HEK293 (cell line): ENCODE results near the gene NKD2.
A peak's percentile ranks its signal among the peaks of the same experiment; 100 is the strongest.

Experiments
- CTCF ChIA-PET: fragments of 350-600 bp; formaldehyde crosslinking; extraction: SDS; loops from one replicate; lab custom pipeline; 2021; ENCODE audit warnings: antibody characterized with exemption; lab: Yijun Ruan, JAX
- POLR2A ChIA-PET: fragments of 300-600 bp; formaldehyde crosslinking; extraction: SDS; loops from one replicate; lab custom pipeline; 2020; ENCODE audit warnings: antibody characterized with exemption, inconsistent platforms; lab: Yijun Ruan, JAX
- H3K27ac ChIP-seq: fragments of 200-500 bp; sonication (Bioruptor generic); 2 replicates; pipeline ENCODE4 v1.5.1; 2014; ENCODE audit warnings: low read depth, low read length, control low read depth, inconsistent platforms; ENCODE audit errors: extremely low read depth
- H3K36me3 ChIP-seq, 2 experiments: fragments of 200-500 bp in 1 of 2; sonication (Bioruptor generic) in 1 of 2; 1 replicate in 1 of 2; 2 replicates in 1 of 2; pipeline ENCODE4 v1.5.1; 2014 to 2017; ENCODE audit warnings: inconsistent platforms in 2 of 2, low read length in 2 of 2; ENCODE audit not compliant: control insufficient read depth in 2 of 2, insufficient read depth in 1 of 2
- H3K4me1 ChIP-seq: fragments of 200-500 bp; sonication (Bioruptor generic); 2 replicates; pipeline ENCODE4 v1.5.1; 2014; ENCODE audit warnings: mild to moderate bottlenecking, low read length, inconsistent platforms; ENCODE audit not compliant: control insufficient read depth, insufficient read depth
- H3K4me3 ChIP-seq: 2 replicates; pipeline ENCODE4 v1.5.1; 2011; ENCODE audit warnings: low read depth, mild to moderate bottlenecking, control low read depth, low read length, moderate library complexity
- H3K9me3 ChIP-seq: fragments of 200-500 bp; sonication (Bioruptor generic); 2 replicates; pipeline ENCODE4 v1.5.1; 2014; ENCODE audit warnings: low read depth, low read length, inconsistent platforms; ENCODE audit not compliant: control insufficient read depth, insufficient read depth
- EGR2 ChIP-seq: fragments of 450-650 bp; formaldehyde crosslinking; IDR thresholded peaks from 2 replicates; pipeline ENCODE4 v1.5.1; 2016; ENCODE audit warnings: low read depth, missing biosample characterization, missing genetic modification characterization
- GFI1B ChIP-seq: fragments of 450-650 bp; formaldehyde crosslinking; IDR thresholded peaks from 2 replicates; pipeline ENCODE4 v1.5.1; 2016; ENCODE audit warnings: missing biosample characterization, missing genetic modification characterization
- MYNN ChIP-seq: fragments of 450-650 bp; formaldehyde crosslinking; IDR thresholded peaks from 2 replicates; pipeline ENCODE4 v1.5.1; 2016; ENCODE audit warnings: missing biosample characterization, missing genetic modification characterization, borderline replicate concordance
- YY1 ChIP-seq: fragments of 450-650 bp; formaldehyde crosslinking; IDR thresholded peaks from 2 replicates; pipeline ENCODE4 v1.5.1; 2018; ENCODE audit warnings: missing biosample characterization, missing genetic modification characterization
- ZFHX2 ChIP-seq: fragments of 450-650 bp; formaldehyde crosslinking; conservative IDR thresholded peaks from 2 replicates; pipeline ENCODE4 v1.5.1; 2016; ENCODE audit warnings: missing biosample characterization, missing genetic modification characterization
- ZNF19 ChIP-seq: fragments of 450-650 bp; formaldehyde crosslinking; IDR thresholded peaks from 2 replicates; pipeline ENCODE4; 2016; ENCODE audit warnings: missing biosample characterization, missing genetic modification characterization, low read depth
- ZNF239 ChIP-seq: fragments of 450-650 bp; formaldehyde crosslinking; IDR thresholded peaks from 2 replicates; pipeline ENCODE4 v1.5.1; 2016; ENCODE audit warnings: missing biosample characterization, missing genetic modification characterization
- ZNF274 ChIP-seq, 2 experiments: fragments of 200-500 bp in 1 of 2; fragments of 450-650 bp in 1 of 2; sonication (Bioruptor generic) in 1 of 2; formaldehyde crosslinking in 1 of 2; IDR thresholded peaks; 2 replicates each; pipeline versions ENCODE4 v1.5.1 to v1.6.1; 2014 to 2016; ENCODE audit warnings: borderline replicate concordance in 1 of 2, inconsistent platforms in 1 of 2, low read length in 1 of 2, missing biosample characterization in 1 of 2, missing genetic modification characterization in 1 of 2
- ZNF776 ChIP-seq: fragments of 450-650 bp; formaldehyde crosslinking; IDR thresholded peaks from 2 replicates; pipeline ENCODE4 v1.5.0; 2017; ENCODE audit warnings: missing biosample characterization, missing genetic modification characterization, borderline replicate concordance
- ZNF837 ChIP-seq: fragments of 450-650 bp; formaldehyde crosslinking; IDR thresholded peaks from 2 replicates; pipeline ENCODE4 v1.5.1; 2016; ENCODE audit warnings: missing biosample characterization, missing genetic modification characterization
- ZSCAN16 ChIP-seq: fragments of 450-650 bp; formaldehyde crosslinking; IDR thresholded peaks from 2 replicates; pipeline ENCODE4 v1.5.1; 2016; ENCODE audit warnings: missing biosample characterization, missing genetic modification characterization
- TF ChIP-seq, protein P1 (sequence below): fragments of 450-650 bp; formaldehyde crosslinking; IDR thresholded peaks from 2 replicates; pipeline ENCODE4 v1.5.1; 2016; ENCODE audit warnings: missing biosample characterization, missing genetic modification characterization
- TF ChIP-seq, protein P2 (sequence below): fragments of 450-650 bp; formaldehyde crosslinking; IDR thresholded peaks from 2 replicates; pipeline ENCODE4 v1.5.1; 2017; ENCODE audit warnings: missing biosample characterization, missing genetic modification characterization
- TF ChIP-seq, protein P3 (sequence below): fragments of 450-650 bp; formaldehyde crosslinking; IDR thresholded peaks from 2 replicates; pipeline ENCODE4 v1.5.0; 2017; ENCODE audit warnings: missing biosample characterization, missing genetic modification characterization, borderline replicate concordance
- TF ChIP-seq, protein P4 (sequence below): fragments of 450-650 bp; formaldehyde crosslinking; IDR thresholded peaks from 2 replicates; pipeline ENCODE4 v1.5.1; 2016; ENCODE audit warnings: missing biosample characterization, missing genetic modification characterization
- TF ChIP-seq, protein P5 (sequence below): fragments of 450-650 bp; formaldehyde crosslinking; IDR thresholded peaks from 2 replicates; pipeline ENCODE4 v1.5.1; 2016; ENCODE audit warnings: missing biosample characterization, missing genetic modification characterization, borderline replicate concordance
- TF ChIP-seq, protein P6 (sequence below): fragments of 450-650 bp; formaldehyde crosslinking; IDR thresholded peaks from 2 replicates; pipeline ENCODE4; 2016; ENCODE audit warnings: missing biosample characterization, missing genetic modification characterization

Gene NKD2

DNA sequence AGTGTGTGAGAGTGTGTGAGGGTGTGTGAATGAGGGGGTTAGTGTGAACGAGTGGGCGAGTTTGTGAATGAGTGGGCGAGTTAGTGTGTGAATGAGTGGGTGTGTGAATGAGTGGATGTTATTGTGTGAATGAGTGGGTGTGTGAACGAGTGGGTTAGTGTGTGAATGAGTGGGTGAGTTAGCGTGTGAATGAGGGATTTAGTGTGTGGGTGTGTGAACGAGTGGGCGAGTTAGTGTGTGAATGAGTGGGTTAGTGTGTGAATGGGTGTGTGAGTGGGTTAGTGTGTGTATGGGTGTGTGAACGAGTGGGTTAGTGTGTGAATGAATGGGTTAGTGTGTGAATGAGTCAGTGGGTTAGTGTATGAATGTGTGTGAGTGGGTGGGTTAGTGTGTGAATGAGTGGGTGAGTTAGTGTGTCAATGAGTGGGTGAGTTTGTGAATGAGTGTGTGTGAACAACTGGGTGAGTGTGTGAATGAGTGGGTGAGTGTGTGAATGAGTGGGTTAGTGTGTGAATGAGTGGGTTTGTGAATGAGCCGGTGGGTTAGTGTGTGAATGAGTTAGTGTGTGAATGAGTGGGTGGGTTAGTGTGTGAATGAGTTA lies 37.5 kb downstream of the NKD2 start:
- no peaks in the 10 kb centered on the region for H3K9me3 ChIP-seq
- 0 out of 2 replicates have a peak, but pooled peaks have one; percentile 10 for TF ChIP-seq ZNF837
- no peak for TF ChIP-seq ZNF274 (IDR thresholded peaks at IDR 0.05; ENCODE audit: low read length)
- 0 out of 2 replicates have a peak, but pooled peaks have one; percentile 25 for TF ChIP-seq ZNF274 (tag by site-specific recombination; IDR thresholded peaks at IDR 0.05; ENCODE audit: borderline replicate concordance)
- TF ChIP-seq, protein P1, sequence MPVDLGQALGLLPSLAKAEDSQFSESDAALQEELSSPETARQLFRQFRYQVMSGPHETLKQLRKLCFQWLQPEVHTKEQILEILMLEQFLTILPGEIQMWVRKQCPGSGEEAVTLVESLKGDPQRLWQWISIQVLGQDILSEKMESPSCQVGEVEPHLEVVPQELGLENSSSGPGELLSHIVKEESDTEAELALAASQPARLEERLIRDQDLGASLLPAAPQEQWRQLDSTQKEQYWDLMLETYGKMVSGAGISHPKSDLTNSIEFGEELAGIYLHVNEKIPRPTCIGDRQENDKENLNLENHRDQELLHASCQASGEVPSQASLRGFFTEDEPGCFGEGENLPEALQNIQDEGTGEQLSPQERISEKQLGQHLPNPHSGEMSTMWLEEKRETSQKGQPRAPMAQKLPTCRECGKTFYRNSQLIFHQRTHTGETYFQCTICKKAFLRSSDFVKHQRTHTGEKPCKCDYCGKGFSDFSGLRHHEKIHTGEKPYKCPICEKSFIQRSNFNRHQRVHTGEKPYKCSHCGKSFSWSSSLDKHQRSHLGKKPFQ (tag by site-specific recombination): peak; percentile 66; the same call in 1 of the 2 replicates
- TF ChIP-seq ZFHX2: peak; percentile 95
- TF ChIP-seq, protein P2, sequence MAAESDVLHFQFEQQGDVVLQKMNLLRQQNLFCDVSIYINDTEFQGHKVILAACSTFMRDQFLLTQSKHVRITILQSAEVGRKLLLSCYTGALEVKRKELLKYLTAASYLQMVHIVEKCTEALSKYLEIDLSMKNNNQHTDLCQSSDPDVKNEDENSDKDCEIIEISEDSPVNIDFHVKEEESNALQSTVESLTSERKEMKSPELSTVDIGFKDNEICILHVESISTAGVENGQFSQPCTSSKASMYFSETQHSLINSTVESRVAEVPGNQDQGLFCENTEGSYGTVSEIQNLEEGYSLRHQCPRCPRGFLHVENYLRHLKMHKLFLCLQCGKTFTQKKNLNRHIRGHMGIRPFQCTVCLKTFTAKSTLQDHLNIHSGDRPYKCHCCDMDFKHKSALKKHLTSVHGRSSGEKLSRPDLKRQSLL (tag by site-specific recombination): no peak
- TF ChIP-seq, protein P3, sequence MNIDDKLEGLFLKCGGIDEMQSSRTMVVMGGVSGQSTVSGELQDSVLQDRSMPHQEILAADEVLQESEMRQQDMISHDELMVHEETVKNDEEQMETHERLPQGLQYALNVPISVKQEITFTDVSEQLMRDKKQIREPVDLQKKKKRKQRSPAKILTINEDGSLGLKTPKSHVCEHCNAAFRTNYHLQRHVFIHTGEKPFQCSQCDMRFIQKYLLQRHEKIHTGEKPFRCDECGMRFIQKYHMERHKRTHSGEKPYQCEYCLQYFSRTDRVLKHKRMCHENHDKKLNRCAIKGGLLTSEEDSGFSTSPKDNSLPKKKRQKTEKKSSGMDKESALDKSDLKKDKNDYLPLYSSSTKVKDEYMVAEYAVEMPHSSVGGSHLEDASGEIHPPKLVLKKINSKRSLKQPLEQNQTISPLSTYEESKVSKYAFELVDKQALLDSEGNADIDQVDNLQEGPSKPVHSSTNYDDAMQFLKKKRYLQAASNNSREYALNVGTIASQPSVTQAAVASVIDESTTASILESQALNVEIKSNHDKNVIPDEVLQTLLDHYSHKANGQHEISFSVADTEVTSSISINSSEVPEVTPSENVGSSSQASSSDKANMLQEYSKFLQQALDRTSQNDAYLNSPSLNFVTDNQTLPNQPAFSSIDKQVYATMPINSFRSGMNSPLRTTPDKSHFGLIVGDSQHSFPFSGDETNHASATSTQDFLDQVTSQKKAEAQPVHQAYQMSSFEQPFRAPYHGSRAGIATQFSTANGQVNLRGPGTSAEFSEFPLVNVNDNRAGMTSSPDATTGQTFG: no peak
- TF ChIP-seq, protein P4, sequence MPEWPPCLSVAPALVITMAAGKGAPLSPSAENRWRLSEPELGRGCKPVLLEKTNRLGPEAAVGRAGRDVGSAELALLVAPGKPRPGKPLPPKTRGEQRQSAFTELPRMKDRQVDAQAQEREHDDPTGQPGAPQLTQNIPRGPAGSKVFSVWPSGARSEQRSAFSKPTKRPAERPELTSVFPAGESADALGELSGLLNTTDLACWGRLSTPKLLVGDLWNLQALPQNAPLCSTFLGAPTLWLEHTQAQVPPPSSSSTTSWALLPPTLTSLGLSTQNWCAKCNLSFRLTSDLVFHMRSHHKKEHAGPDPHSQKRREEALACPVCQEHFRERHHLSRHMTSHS (tag by site-specific recombination): 0 out of 2 replicates have a peak, but pooled peaks have one; percentile 24
- TF ChIP-seq ZSCAN16 (tag by site-specific recombination): no peak
- TF ChIP-seq EGR2 (tag by site-specific recombination): peak; percentile 92

DNA sequence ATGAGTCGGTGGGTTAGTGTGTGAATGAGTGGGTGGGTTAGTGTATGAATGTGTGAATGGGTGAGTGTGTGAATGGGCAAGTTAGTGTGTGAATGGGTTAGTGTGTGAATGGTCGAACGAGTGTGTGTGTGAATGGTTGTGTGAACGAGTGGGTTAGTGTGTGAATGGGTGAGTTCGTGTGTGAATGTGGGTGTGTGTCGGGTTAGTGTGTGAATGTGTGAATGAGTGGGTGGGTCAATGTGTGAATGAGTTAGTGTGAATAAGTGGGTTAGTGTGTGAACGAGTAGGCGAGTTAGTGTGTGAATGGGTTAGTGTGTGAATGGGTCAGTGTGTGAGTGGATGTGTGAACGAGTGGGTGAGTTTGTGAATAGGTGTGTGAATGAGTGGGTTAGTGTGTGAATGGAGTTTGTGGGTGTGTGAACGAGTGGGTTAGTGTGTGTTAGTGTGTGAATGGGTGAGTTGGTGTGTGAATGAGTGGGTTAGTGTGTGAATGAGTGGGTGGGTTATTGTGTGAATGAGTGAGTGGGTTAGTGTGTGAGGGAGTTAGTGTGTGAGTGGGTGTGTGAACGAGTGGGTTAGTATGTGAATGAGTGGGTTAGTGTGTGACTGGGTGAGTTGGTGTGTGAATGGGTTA lies 38.8 kb downstream of the NKD2 start:
- no peak overlapping the region for H3K4me3 ChIP-seq
- no peak overlapping the region for H3K27ac ChIP-seq
- H3K9me3 ChIP-seq: no peaks in the 10 kb centered on the region
- POLR2A ChIA-PET: no interaction called here
- CTCF ChIA-PET: no interaction called here
- peaks cover 0 to 11% of the 10 kb centered on the region in 2 experiments; a peak in 1 of 3 replicates for H3K36me3 ChIP-seq
- no peaks in the 10 kb centered on the region for H3K4me1 ChIP-seq
- TF ChIP-seq ZNF19 (tag by site-specific recombination) (no peak), MYNN (tag by site-specific recombination) (no peak), GFI1B (tag by site-specific recombination) (no peak), ZNF239 (tag by site-specific recombination) (no peak), ZNF776 (no peak), YY1 (tag by site-specific recombination) (no peak)
- TF ChIP-seq, protein P5, sequence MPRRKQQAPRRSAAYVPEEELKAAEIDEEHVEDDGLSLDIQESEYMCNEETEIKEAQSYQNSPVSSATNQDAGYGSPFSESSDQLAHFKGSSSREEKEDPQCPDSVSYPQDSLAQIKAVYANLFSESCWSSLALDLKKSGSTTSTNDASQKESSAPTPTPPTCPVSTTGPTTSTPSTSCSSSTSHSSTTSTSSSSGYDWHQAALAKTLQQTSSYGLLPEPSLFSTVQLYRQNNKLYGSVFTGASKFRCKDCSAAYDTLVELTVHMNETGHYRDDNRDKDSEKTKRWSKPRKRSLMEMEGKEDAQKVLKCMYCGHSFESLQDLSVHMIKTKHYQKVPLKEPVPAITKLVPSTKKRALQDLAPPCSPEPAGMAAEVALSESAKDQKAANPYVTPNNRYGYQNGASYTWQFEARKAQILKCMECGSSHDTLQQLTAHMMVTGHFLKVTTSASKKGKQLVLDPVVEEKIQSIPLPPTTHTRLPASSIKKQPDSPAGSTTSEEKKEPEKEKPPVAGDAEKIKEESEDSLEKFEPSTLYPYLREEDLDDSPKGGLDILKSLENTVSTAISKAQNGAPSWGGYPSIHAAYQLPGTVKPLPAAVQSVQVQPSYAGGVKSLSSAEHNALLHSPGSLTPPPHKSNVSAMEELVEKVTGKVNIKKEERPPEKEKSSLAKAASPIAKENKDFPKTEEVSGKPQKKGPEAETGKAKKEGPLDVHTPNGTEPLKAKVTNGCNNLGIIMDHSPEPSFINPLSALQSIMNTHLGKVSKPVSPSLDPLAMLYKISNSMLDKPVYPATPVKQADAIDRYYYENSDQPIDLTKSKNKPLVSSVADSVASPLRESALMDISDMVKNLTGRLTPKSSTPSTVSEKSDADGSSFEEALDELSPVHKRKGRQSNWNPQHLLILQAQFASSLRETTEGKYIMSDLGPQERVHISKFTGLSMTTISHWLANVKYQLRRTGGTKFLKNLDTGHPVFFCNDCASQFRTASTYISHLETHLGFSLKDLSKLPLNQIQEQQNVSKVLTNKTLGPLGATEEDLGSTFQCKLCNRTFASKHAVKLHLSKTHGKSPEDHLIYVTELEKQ (tag by site-specific recombination): no peak
- TF ChIP-seq, protein P3: no peak
- TF ChIP-seq, protein P6, sequence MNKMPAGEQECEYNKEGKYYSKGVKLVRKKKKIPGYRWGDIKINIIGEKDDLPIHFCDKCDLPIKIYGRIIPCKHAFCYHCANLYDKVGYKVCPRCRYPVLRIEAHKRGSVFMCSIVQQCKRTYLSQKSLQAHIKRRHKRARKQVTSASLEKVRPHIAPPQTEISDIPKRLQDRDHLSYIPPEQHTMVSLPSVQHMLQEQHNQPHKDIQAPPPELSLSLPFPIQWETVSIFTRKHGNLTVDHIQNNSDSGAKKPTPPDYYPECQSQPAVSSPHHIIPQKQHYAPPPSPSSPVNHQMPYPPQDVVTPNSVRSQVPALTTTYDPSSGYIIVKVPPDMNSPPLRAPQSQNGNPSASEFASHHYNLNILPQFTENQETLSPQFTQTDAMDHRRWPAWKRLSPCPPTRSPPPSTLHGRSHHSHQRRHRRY: no peak

More for the DNA sequence above, 37.5 kb downstream of the NKD2 start:
- CTCF ChIA-PET: no interaction called here
- Histone ChIP-seq H3K27ac (no peak overlapping the region), H3K36me3 (no peaks in the 10 kb centered on the region), H3K4me1 (no peaks in the 10 kb centered on the region), H3K4me3 (no peak overlapping the region)
- POLR2A ChIA-PET: no interaction called here
